ENCODE measurements around the gene RICTOR. TPM values are rescaled to one million over a fixed set of nuclear protein-coding genes. Genes with fewer than 3 reads are reported as not detected.

Gene RICTOR
- total and polyA plus RNA-seq, 2 donors (not counting 1 experiment from before 2014, with no cell fraction given): 17.1 to 26.3 TPM

DNA sequence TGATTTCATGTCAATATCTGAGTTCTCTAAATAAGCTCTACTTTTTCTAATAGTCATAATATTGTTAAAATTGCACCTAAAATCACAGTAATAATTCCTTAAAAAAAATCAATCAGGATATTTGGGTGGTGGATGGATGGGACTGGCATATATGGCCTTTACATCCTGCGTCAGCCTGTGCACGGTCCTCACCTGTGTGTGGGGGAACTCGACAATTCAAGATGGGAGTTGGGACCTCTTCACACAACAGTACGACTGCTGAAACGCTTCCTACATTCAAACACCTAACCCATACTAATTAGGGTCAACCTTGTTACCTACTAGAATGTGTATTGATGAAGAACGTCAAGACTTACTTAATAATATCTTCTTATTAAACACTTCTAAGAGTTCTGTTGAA lies 137.9 kb downstream of the RICTOR start:
- Histone ChIP-seq H3K79me2 (ENCODE audit: control insufficient read depth, insufficient read depth, low read length) (no peaks in the 10 kb centered on the region), H3K27ac (ENCODE audit: insufficient read depth, low read length) (no peak overlapping the region), H3K4me2 (ENCODE audit: extremely low read depth, insufficient read depth, low read length) (no peak overlapping the region), H3K9ac (ENCODE audit: insufficient read depth, low read length) (no peak overlapping the region), H3K36me3 (ENCODE audit: control insufficient read depth, insufficient read depth, low read length) (peaks cover 14% of the 10 kb centered on the region), H3K4me3 (replicated peaks in 1 of 4; ENCODE audit: control extremely low read depth in 1 of 4, insufficient read depth in 1 of 4, low read depth in 3 of 4, low read length in 4 of 4) (no peak overlapping the region), H2AFZ (ENCODE audit: low read length) (no peak overlapping the region), H3K4me1 (ENCODE audit: control insufficient read depth, extremely low read depth, insufficient read depth, low read length) (peaks cover 3% of the 10 kb centered on the region), H3K9me3 (ENCODE audit: control insufficient read depth, insufficient read depth, low read depth, low read length) (no peaks in the 10 kb centered on the region), H3K27me3 (ENCODE audit: control insufficient read depth, insufficient read depth, low read length) (no peaks in the 10 kb centered on the region), H4K20me1 (ENCODE audit: control insufficient read depth, extremely low read depth, insufficient read depth, low read length) (no peaks in the 10 kb centered on the region)
- TF ChIP-seq, protein P1, sequence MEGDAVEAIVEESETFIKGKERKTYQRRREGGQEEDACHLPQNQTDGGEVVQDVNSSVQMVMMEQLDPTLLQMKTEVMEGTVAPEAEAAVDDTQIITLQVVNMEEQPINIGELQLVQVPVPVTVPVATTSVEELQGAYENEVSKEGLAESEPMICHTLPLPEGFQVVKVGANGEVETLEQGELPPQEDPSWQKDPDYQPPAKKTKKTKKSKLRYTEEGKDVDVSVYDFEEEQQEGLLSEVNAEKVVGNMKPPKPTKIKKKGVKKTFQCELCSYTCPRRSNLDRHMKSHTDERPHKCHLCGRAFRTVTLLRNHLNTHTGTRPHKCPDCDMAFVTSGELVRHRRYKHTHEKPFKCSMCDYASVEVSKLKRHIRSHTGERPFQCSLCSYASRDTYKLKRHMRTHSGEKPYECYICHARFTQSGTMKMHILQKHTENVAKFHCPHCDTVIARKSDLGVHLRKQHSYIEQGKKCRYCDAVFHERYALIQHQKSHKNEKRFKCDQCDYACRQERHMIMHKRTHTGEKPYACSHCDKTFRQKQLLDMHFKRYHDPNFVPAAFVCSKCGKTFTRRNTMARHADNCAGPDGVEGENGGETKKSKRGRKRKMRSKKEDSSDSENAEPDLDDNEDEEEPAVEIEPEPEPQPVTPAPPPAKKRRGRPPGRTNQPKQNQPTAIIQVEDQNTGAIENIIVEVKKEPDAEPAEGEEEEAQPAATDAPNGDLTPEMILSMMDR (conservative IDR thresholded peaks at IDR 0.05 in 1 of 2, IDR thresholded peaks at IDR 0.05 in 1 of 2; ENCODE audit: low read depth in 1 of 2, low read length in 2 of 2): no peak
- no peak for TF ChIP-seq EZH2 (IDR thresholded peaks at IDR 0.05; ENCODE audit: low read length, missing control alignments)
- no peak for DNase-seq (ENCODE audit: low read depth in 2 of 2)

DNA sequence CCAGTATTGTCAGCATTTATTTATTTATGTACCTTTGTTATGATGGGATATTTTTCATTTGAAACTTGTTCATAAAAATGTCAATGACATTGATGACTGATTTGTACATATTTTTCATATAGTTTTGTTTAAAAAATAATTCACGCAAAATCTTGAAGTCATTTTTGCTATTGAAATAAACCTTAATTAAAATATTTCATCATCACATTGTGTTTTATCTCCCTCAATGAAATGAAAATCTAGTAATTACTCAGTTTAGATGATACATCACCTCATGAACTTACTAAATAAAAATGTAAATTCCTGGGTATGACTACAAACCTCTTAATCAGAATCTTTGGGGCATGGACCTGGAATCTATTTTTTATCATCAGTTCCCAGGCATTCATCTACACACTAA lies 138.8 kb downstream of the RICTOR start:
- H3K79me2 ChIP-seq (ENCODE audit: control insufficient read depth, insufficient read depth, low read length): no peaks in the 10 kb centered on the region
- no peak overlapping the region for H3K4me3 ChIP-seq (replicated peaks in 1 of 4; ENCODE audit: control extremely low read depth in 1 of 4, insufficient read depth in 1 of 4, low read depth in 3 of 4, low read length in 4 of 4)
- H3K9ac ChIP-seq (ENCODE audit: insufficient read depth, low read length): no peak overlapping the region
- peaks cover 17% of the 10 kb centered on the region for H3K36me3 ChIP-seq (ENCODE audit: control insufficient read depth, insufficient read depth, low read length)
- H3K27ac ChIP-seq (ENCODE audit: insufficient read depth, low read length): no peak overlapping the region
- no peaks in the 10 kb centered on the region for H3K9me3 ChIP-seq (ENCODE audit: control insufficient read depth, insufficient read depth, low read depth, low read length)
- H2AFZ ChIP-seq (ENCODE audit: low read length): no peak overlapping the region
- no peak for DNase-seq (ENCODE audit: low read depth in 2 of 2)
- H3K4me1 ChIP-seq (ENCODE audit: control insufficient read depth, extremely low read depth, insufficient read depth, low read length): peaks cover 3% of the 10 kb centered on the region
- no peaks in the 10 kb centered on the region for H4K20me1 ChIP-seq (ENCODE audit: control insufficient read depth, extremely low read depth, insufficient read depth, low read length)
- no peak overlapping the region for H3K4me2 ChIP-seq (ENCODE audit: extremely low read depth, insufficient read depth, low read length)
- no peak for TF ChIP-seq EZH2 (IDR thresholded peaks at IDR 0.05; ENCODE audit: low read length, missing control alignments)
- TF ChIP-seq, protein P1 (conservative IDR thresholded peaks at IDR 0.05 in 1 of 2, IDR thresholded peaks at IDR 0.05 in 1 of 2; ENCODE audit: low read depth in 1 of 2, low read length in 2 of 2): no peak
- H3K27me3 ChIP-seq (ENCODE audit: control insufficient read depth, insufficient read depth, low read length): no peaks in the 10 kb centered on the region

- Histone ChIP-seq H3K9me3 (ENCODE audit: control insufficient read depth, insufficient read depth, low read depth, low read length) (no peaks in the 10 kb centered on the region), H3K79me2 (ENCODE audit: control insufficient read depth, insufficient read depth, low read length) (no peaks in the 10 kb centered on the region), H3K27ac (ENCODE audit: insufficient read depth, low read length) (no peak overlapping the region), H3K9ac (ENCODE audit: insufficient read depth, low read length) (no peak overlapping the region), H3K36me3 (ENCODE audit: control insufficient read depth, insufficient read depth, low read length) (peaks cover 23% of the 10 kb centered on the region), H3K4me1 (ENCODE audit: control insufficient read depth, extremely low read depth, insufficient read depth, low read length) (no peaks in the 10 kb centered on the region), H3K4me3 (replicated peaks in 1 of 4; ENCODE audit: control extremely low read depth in 1 of 4, insufficient read depth in 1 of 4, low read depth in 3 of 4, low read length in 4 of 4) (no peak overlapping the region), H3K4me2 (ENCODE audit: extremely low read depth, insufficient read depth, low read length) (no peak overlapping the region), H3K27me3 (ENCODE audit: control insufficient read depth, insufficient read depth, low read length) (no peaks in the 10 kb centered on the region), H4K20me1 (ENCODE audit: control insufficient read depth, extremely low read depth, insufficient read depth, low read length) (no peaks in the 10 kb centered on the region), H2AFZ (ENCODE audit: low read length) (no peak overlapping the region)
- TF ChIP-seq, protein P1 (conservative IDR thresholded peaks at IDR 0.05 in 1 of 2, IDR thresholded peaks at IDR 0.05 in 1 of 2; ENCODE audit: low read depth in 1 of 2, low read length in 2 of 2): no peak
- TF ChIP-seq EZH2 (IDR thresholded peaks at IDR 0.05; ENCODE audit: low read length, missing control alignments): no peak
- DNase-seq (ENCODE audit: low read depth in 2 of 2): no peak
Measured at GRCh38 chr5:38932854-38933408, 141.3 kb downstream of the RICTOR start.
